Astrocyte of the cerebellum (primary cell): ENCODE results near the gene NCBP2.

Experiments used
- DNase-seq: peaks from one replicate; pipeline ENCODE4 v3.0.0-alpha.2; 2011; ENCODE audit warnings: low read depth
- H3K4me3 ChIP-seq: 2 replicates; pipeline ENCODE4 v1.5.1; 2011; ENCODE audit warnings: mild to moderate bottlenecking, low read depth, low read length, moderate library complexity
- CTCF ChIP-seq: IDR thresholded peaks from 2 replicates; pipeline ENCODE4 v1.5.1; 2012; ENCODE audit warnings: low read length, low read depth, moderate library complexity, mild to moderate bottlenecking; ENCODE audit errors: missing control alignments
- in situ Hi-C: cut with HindIII; loops from 2 replicates; pipeline ENCODE4 v1.10.0; 2017; ENCODE audit warnings: low sequenced_read_pairs

NCBP2 gene

DNA sequence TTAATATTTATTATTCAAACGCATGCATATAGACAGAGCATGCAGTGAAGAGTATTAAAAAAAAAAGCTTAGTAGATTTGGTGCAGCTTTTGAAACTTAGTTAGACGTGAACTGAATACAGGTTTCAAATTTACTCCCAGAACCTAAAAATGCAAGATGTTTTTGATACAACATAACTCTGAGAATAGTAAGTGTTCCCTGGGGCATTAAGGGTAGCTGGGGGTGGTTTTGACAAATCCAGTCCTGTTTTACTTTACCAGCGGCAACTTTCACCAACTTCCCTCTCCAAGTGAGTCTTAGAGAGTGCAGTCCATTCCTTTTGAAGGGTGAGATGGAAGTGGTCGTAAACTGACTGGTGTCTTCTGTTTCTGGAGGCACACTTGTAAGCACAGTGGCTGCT lies 11.2 kb downstream of the NCBP2 start:
- no peak overlapping the region for H3K4me3 ChIP-seq
- in situ Hi-C loops: no loop called here
- no peak for DNase-seq
- no peak for TF ChIP-seq CTCF

DNA sequence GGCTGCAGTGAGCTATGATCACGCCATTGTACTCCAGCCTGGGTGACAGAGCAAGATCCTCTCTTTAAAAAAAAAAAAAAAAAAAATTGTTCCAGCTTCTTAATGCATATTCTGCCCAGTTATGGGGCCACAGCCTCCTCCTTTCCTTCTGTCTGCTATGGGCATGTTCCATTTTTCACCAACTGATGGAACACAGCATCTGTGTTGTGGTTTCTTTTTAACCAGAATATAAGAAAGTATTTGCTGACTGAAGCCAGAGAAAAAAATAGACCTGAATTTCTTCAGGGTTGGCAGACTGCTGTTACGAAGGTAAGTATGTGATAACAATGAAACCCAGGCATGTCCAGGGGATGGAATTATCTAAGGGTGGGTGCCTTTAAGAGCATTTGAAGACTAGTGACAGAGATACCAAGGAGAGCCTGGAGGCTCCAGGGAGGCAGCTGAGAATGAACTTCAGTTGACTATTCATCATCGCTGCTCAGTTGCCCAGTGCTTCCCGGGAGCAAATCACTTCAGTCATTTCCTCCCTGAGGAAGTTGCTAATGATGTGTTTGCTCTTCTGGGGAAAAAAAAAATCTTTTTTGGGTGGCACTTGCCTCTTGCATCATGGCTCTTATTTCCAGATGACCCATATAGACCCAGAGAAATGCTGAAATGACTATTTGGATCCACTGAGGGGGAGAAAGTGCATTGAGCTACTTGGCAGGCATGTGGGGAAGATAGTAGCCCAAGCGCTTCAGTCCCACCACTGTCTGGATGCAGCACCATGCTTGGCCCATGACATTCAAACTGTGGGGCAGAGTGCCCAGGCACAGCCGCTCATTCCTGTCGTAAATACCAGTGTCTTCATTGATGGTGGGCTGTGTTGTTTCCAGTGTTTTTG lies 14.5 kb downstream of the NCBP2 start:
- no peak for DNase-seq
- no peak for TF ChIP-seq CTCF
- in situ Hi-C loops: no loop called here
- H3K4me3 ChIP-seq: no peak overlapping the region

GRCh38 chr3:196920733-196921132 lies 21.6 kb downstream of the NCBP2 start:
- no peak for TF ChIP-seq CTCF
- in situ Hi-C loops: no loop called here
- no peak for DNase-seq
- no peak overlapping the region for H3K4me3 ChIP-seq

DNA sequence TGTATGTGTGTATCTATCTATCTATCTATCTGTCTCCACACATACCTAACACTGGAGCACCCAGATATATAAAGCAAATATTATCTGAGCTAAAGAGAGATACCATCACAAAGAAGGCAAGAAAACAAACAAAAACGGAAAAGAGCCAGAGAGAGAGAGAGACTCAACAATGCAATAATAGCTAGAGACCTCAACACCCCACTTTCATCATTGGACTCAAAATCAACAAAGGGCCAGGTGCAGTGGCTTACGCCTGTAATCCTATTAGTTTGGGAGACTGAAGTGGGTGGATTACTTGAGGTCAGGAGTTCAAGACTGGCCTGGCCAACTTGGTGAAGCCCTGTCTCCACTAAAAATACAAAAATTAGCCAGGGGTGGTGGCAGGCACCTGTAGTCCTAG lies 23.4 kb downstream of the NCBP2 start:
- no peak overlapping the region for H3K4me3 ChIP-seq
- no peak for DNase-seq
- in situ Hi-C loops: no loop called here
- no peak for TF ChIP-seq CTCF

- no peak for TF ChIP-seq CTCF
- in situ Hi-C loops: no loop called here
- DNase-seq: no peak
- H3K4me3 ChIP-seq: no peak overlapping the region
Observed at GRCh38 chr3:196916995-196917394, 25.3 kb downstream of the NCBP2 start.

- DNase-seq: no peak
- TF ChIP-seq CTCF: no peak
- in situ Hi-C loops: no loop called here
- no peak overlapping the region for H3K4me3 ChIP-seq
Observed at GRCh38 chr3:196916221-196916620, 26.1 kb downstream of the NCBP2 start.

DNA sequence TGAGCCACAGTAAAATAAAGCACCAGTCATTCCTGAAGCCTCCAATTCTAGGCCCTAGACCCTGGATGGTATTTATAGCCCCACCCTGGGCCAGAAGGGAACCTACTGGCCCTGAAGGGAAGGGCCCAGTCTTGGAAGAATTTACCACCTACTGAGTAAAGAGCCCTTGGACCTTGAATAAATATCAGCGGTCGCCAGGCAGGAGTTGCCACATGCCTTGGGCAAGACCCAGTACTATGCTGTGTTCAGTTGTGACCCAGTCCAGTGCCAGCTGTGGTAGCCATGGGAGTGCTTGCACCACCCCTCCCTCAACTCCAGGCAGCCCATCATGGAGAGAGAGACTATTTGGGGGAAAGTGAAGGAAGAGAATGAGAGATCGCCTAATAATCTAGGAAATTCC lies 27.0 kb downstream of the NCBP2 start:
- DNase-seq: no peak
- H3K4me3 ChIP-seq: no peak overlapping the region
- in situ Hi-C loops: no loop called here
- TF ChIP-seq CTCF: no peak
